Trophoblast cell (in vitro differentiated cells and primary cell): ENCODE results near the gene FHOD3.

ENCODE experiments used
- DNase-seq, 2 donors: peaks; one replicate each; pipeline ENCODE4 v3.0.0-alpha.2; 2016
- H2AFZ ChIP-seq: 2 replicates; pipeline ENCODE4 v1.6.1; 2013; ENCODE audit warnings: low read length, moderate library complexity, mild to moderate bottlenecking; ENCODE audit not compliant: insufficient read depth, poor library complexity
- H2AK5ac ChIP-seq: 2 replicates; pipeline ENCODE4 v1.6.1; 2013; ENCODE audit warnings: mild to moderate bottlenecking, low read length
- H2BK120ac ChIP-seq: 2 replicates; pipeline ENCODE4 v1.6.1; 2013; ENCODE audit warnings: low read length, mild to moderate bottlenecking, moderate library complexity; ENCODE audit not compliant: insufficient read depth, poor library complexity
- H2BK12ac ChIP-seq: 2 replicates; pipeline ENCODE4 v1.6.1; 2013; ENCODE audit warnings: mild to moderate bottlenecking, low read length, moderate library complexity
- H2BK5ac ChIP-seq: 2 replicates; pipeline ENCODE4 v1.6.1; 2013; ENCODE audit warnings: low read length, low read depth, moderate library complexity, mild to moderate bottlenecking; ENCODE audit not compliant: poor library complexity
- H3K14ac ChIP-seq: 2 replicates; pipeline ENCODE4 v1.6.1; 2013; ENCODE audit warnings: mild to moderate bottlenecking, low read length
- H3K18ac ChIP-seq: 2 replicates; pipeline ENCODE4 v1.6.1; 2013; ENCODE audit warnings: mild to moderate bottlenecking, low read length
- H3K23ac ChIP-seq: 2 replicates; pipeline ENCODE4 v1.6.1; 2013; ENCODE audit warnings: low read length
- H3K27ac ChIP-seq: 2 replicates; pipeline ENCODE4 v1.5.1; 2013; ENCODE audit warnings: low read depth, mild to moderate bottlenecking, inconsistent platforms, low read length, moderate library complexity
- H3K27me3 ChIP-seq: 2 replicates; pipeline ENCODE4 v1.6.1; 2013; ENCODE audit warnings: inconsistent platforms, mild to moderate bottlenecking, low read length, moderate library complexity; ENCODE audit not compliant: insufficient read depth
- H3K36me3 ChIP-seq, 2 experiments: 1 replicate in 1 of 2; 2 replicates in 1 of 2; pipeline ENCODE4 v1.6.1; 2013; ENCODE audit warnings: low read length in 2 of 2, mild to moderate bottlenecking in 2 of 2, moderate library complexity in 1 of 2; ENCODE audit not compliant: insufficient read depth in 2 of 2, control insufficient read depth in 1 of 2
- H3K4ac ChIP-seq: 2 replicates; pipeline ENCODE4 v1.6.1; 2013; ENCODE audit warnings: low read depth, mild to moderate bottlenecking, low read length, moderate library complexity
- H3K4me1 ChIP-seq, 2 experiments: 1 replicate in 1 of 2; 2 replicates in 1 of 2; pipeline ENCODE4 v1.6.1; 2013; ENCODE audit warnings: low read length in 2 of 2, mild to moderate bottlenecking in 2 of 2, moderate library complexity in 1 of 2; ENCODE audit not compliant: insufficient read depth in 2 of 2, control insufficient read depth in 1 of 2
- H3K4me2 ChIP-seq: 2 replicates; pipeline ENCODE4 v1.6.1; 2013; ENCODE audit warnings: inconsistent platforms, mild to moderate bottlenecking, low read length, moderate library complexity
- H3K4me3 ChIP-seq: 2 replicates; pipeline ENCODE4 v1.5.1; 2013; ENCODE audit warnings: mild to moderate bottlenecking, low read depth, low read length, inconsistent platforms
- H3K79me1 ChIP-seq: one replicate; pipeline ENCODE4 v1.6.1; 2013; ENCODE audit warnings: low read length
- H3K79me2 ChIP-seq: 2 replicates; pipeline ENCODE4 v1.6.1; 2013; ENCODE audit warnings: low read length, mild to moderate bottlenecking; ENCODE audit not compliant: control insufficient read depth, insufficient read depth, poor library complexity
- H3K9ac ChIP-seq: 2 replicates; pipeline ENCODE4 v1.6.1; 2013; ENCODE audit warnings: mild to moderate bottlenecking, low read length
- H3K9me3 ChIP-seq: 2 replicates; pipeline ENCODE4 v1.6.1; 2013; ENCODE audit warnings: low read depth, mild to moderate bottlenecking, control low read depth, inconsistent platforms, low read length; ENCODE audit not compliant: insufficient read depth
- H4K12ac ChIP-seq: 2 replicates; pipeline ENCODE4 v1.6.1; 2013; ENCODE audit warnings: low read depth, mild to moderate bottlenecking, low read length, moderate library complexity
- H4K8ac ChIP-seq: 2 replicates; pipeline ENCODE4 v1.6.1; 2013; ENCODE audit warnings: low read depth, mild to moderate bottlenecking, low read length, moderate library complexity
- H4K91ac ChIP-seq: one replicate; pipeline ENCODE4 v1.6.1; 2013; ENCODE audit warnings: low read depth, mild to moderate bottlenecking, low read length, moderate library complexity
- WGBS: extraction: QIAGEN DNeasy Blood & Tissue Kit; methylation state at CpG from one replicate; pipeline ENCODE4 v1.1.7; 2013; ENCODE audit warnings: missing lambda C conversion rate; ENCODE audit not compliant: insufficient read length, insufficient coverage; ENCODE audit errors: extremely low coverage; 5-methylcytosine and 5-hydroxymethylcytosine counted together

Gene FHOD3

DNA sequence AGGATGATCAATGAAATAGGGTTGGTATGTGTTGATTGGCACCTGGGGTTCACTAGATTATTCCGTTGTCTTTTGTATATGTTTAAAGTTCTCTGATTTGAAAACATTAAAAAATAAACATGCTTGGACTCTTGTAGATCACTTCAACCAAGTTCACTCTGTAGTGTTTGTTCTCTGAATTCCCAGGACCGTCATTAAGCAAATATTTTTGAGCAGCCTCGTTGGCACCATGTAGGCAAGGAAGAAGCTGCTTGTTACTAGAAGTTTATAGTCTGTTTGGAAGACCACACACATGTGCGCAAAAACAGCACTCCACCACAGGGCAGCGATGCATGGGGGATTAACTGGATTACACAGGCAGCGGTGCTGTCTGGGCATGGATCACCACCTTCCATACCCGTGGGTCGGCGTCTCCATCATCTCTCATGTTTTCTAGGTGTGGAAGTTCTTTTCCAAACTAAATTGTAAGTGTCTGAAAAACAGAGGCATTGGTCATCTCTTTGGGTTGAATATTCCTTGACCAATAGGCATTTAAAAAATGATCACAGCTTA lies 212.2 kb downstream of the FHOD3 start:
- no CpG with 5 or more reads among the region's 9 CpGs for WGBS

GRCh38 chr18:36511791-36512352 lies 214.4 kb downstream of the FHOD3 start:
- no peak overlapping the region for H3K27ac ChIP-seq
- WGBS = no CpG with 5 or more reads among the region's 5 CpGs
- H3K14ac ChIP-seq = no peak overlapping the region
- no peak overlapping the region for H4K12ac ChIP-seq
- H3K4me3 ChIP-seq = no peak overlapping the region
- no peak overlapping the region for H2AK5ac ChIP-seq
- no peak overlapping the region for H3K9ac ChIP-seq
- no peak overlapping the region for H4K8ac ChIP-seq
- peaks cover 2 to 8% of the 10 kb centered on the region in 2 experiments for H3K36me3 ChIP-seq
- no peaks in the 10 kb centered on the region for H3K79me1 ChIP-seq
- no peak overlapping the region for H3K4me2 ChIP-seq
- no peak overlapping the region for H2AFZ ChIP-seq
- no peak overlapping the region for H4K91ac ChIP-seq
- no peak overlapping the region for H2BK120ac ChIP-seq
- H2BK5ac ChIP-seq = no peak overlapping the region
- no peak overlapping the region for H3K4ac ChIP-seq
- H3K27me3 ChIP-seq = no peaks in the 10 kb centered on the region
- no peak overlapping the region for H3K23ac ChIP-seq
- H3K9me3 ChIP-seq = peaks cover 2% of the 10 kb centered on the region
- no peak overlapping the region for H3K18ac ChIP-seq
- H3K79me2 ChIP-seq = no peaks in the 10 kb centered on the region
- peak in 1 of 2 donors; percentile 5 for DNase-seq
- peaks cover 8 to 9% of the 10 kb centered on the region in 2 experiments for H3K4me1 ChIP-seq
- H2BK12ac ChIP-seq = no peak overlapping the region

More for the DNA sequence above, 212.2 kb downstream of the FHOD3 start:
- no peaks in the 10 kb centered on the region for H3K79me1 ChIP-seq
- no peak overlapping the region for H3K4me2 ChIP-seq
- H2BK120ac ChIP-seq = no peak overlapping the region
- no peak overlapping the region for H2AK5ac ChIP-seq
- H3K4ac ChIP-seq = no peak overlapping the region
- H3K9ac ChIP-seq = no peak overlapping the region
- H3K18ac ChIP-seq = no peak overlapping the region
- peaks cover 0 to 4% of the 10 kb centered on the region in 2 experiments for H3K36me3 ChIP-seq
- peaks cover under 1% of the 10 kb centered on the region for H3K9me3 ChIP-seq
- H3K4me1 ChIP-seq = peaks cover 3 to 4% of the 10 kb centered on the region in 2 experiments
- H3K27ac ChIP-seq = no peak overlapping the region
- H3K79me2 ChIP-seq = no peaks in the 10 kb centered on the region
- H2BK5ac ChIP-seq = no peak overlapping the region
- no peak for DNase-seq
- H4K91ac ChIP-seq = no peak overlapping the region
- H4K8ac ChIP-seq = no peak overlapping the region
- no peak overlapping the region for H2BK12ac ChIP-seq
- no peak overlapping the region for H3K14ac ChIP-seq
- no peak overlapping the region for H3K4me3 ChIP-seq
- no peak overlapping the region for H2AFZ ChIP-seq
- no peak overlapping the region for H3K23ac ChIP-seq
- H4K12ac ChIP-seq = no peak overlapping the region
- no peaks in the 10 kb centered on the region for H3K27me3 ChIP-seq

DNA sequence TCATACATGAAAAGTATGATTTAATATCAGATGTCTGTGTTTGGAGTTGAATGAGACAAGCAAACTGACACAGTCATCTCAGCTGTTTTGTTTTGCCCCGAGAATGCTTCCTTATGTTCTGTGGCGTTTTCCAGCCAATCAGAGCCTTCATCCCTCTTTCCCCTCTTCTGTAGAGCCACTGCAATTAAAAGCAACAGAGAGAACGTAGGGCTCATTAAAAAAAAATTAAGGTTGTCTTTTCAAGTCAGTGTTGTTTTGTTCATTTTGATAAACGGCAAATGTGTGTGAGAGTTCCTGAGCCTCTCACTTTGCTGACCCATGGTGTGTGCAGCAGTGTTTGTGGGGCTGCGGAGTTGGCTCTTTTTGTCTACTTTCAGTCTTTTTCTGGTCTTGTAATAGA lies 216.0 kb downstream of the FHOD3 start:
- no peak overlapping the region for H4K91ac ChIP-seq
- H3K79me1 ChIP-seq = no peaks in the 10 kb centered on the region
- WGBS = no CpG with 5 or more reads among the region's 5 CpGs

DNA sequence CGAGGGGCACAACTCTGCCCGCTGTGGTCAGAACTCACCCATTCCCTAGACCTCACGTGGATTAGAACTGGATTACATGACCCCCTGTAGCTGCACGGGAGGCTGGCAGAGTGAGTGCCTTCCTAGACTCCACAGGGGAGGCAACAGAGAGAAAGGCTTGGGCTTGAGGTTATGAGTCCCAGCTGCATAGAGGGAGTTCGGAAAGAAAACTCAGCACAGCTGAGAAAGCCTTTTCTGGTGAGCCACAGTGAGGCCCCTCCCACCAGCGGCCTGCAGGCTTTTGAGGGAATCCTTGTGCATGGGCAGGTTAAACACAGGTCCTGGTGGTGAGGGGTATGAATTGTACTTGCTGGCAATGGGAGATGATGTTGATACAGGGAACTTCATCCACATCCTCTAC lies 217.3 kb downstream of the FHOD3 start:
- Histone ChIP-seq H3K79me2 (no peaks in the 10 kb centered on the region), H3K9me3 (peaks cover 2% of the 10 kb centered on the region), H3K4me3 (no peak overlapping the region), H2BK5ac (no peak overlapping the region), H3K4me2 (no peak overlapping the region), H3K79me1 (no peaks in the 10 kb centered on the region), H2BK12ac (no peak overlapping the region), H3K4me1 (peaks cover 8 to 14% of the 10 kb centered on the region in 2 experiments), H3K4ac (no peak overlapping the region), H3K23ac (no peak overlapping the region), H4K8ac (no peak overlapping the region), H2AK5ac (no peak overlapping the region), H3K27me3 (no peaks in the 10 kb centered on the region), H4K12ac (no peak overlapping the region), H2AFZ (no peak overlapping the region), H3K18ac (no peak overlapping the region), H3K27ac (no peak overlapping the region), H3K9ac (no peak overlapping the region), H4K91ac (no peak overlapping the region), H3K36me3 (peaks cover 2 to 7% of the 10 kb centered on the region in 2 experiments), H3K14ac (no peak overlapping the region), H2BK120ac (no peak overlapping the region)
- WGBS = no CpG with 5 or more reads among the region's 6 CpGs
- DNase-seq = peak in 1 of 2 donors; percentile 12

More for the DNA sequence above, 216.0 kb downstream of the FHOD3 start:
- H3K4ac ChIP-seq = no peak overlapping the region
- H3K36me3 ChIP-seq = peaks cover 2 to 8% of the 10 kb centered on the region in 2 experiments
- no peaks in the 10 kb centered on the region for H3K27me3 ChIP-seq
- H3K27ac ChIP-seq = no peak overlapping the region
- no peak overlapping the region for H2AK5ac ChIP-seq
- no peak overlapping the region for H2AFZ ChIP-seq
- no peak overlapping the region for H3K9ac ChIP-seq
- no peak overlapping the region for H3K23ac ChIP-seq
- H3K79me2 ChIP-seq = no peaks in the 10 kb centered on the region
- H4K12ac ChIP-seq = no peak overlapping the region
- H3K4me1 ChIP-seq = peaks cover 8 to 9% of the 10 kb centered on the region in 2 experiments
- no peak overlapping the region for H2BK12ac ChIP-seq
- H3K18ac ChIP-seq = no peak overlapping the region
- no peak overlapping the region for H4K8ac ChIP-seq
- H2BK5ac ChIP-seq = no peak overlapping the region
- peaks cover 2% of the 10 kb centered on the region for H3K9me3 ChIP-seq
- no peak for DNase-seq
- no peak overlapping the region for H3K4me3 ChIP-seq
- no peak overlapping the region for H2BK120ac ChIP-seq
- no peak overlapping the region for H3K14ac ChIP-seq
- H3K4me2 ChIP-seq = no peak overlapping the region
